ENCODE data around the gene MBTPS1.

Gene MBTPS1

GRCh38 chr16:84039696-84040095, 77.0 kb downstream of the MBTPS1 start:
- TF ChIP-seq POU2F2 (IDR thresholded peaks at IDR 0.05; ENCODE audit: low read depth, low read length) (no peak), PAX5 (IDR thresholded peaks at IDR 0.05; ENCODE audit: insufficient read depth, low read length, severe bottlenecking) (no peak)
- no peak for FAIRE-seq
- DNase-seq (ENCODE audit: insufficient read length, low spot score) = no peak

- FAIRE-seq (no peak), DNase-seq (ENCODE audit: insufficient read length, low spot score) (no peak)
- no peak for TF ChIP-seq POLR2A (IDR thresholded peaks at IDR 0.05; ENCODE audit: low read depth, low read length)
- TF ChIP-seq TAF1 (IDR thresholded peaks at IDR 0.05; ENCODE audit: low read depth, low read length) = no peak
- no peak for TF ChIP-seq POLR2AphosphoS5 (IDR thresholded peaks at IDR 0.05; ENCODE audit: low read depth, low read length)
- no peak for TF ChIP-seq SPI1 (IDR thresholded peaks at IDR 0.05; ENCODE audit: low read depth, low read length)
- no peak for TF ChIP-seq PAX5 (IDR thresholded peaks at IDR 0.05; ENCODE audit: insufficient read depth, low read length, severe bottlenecking)
- no peak for TF ChIP-seq POU2F2 (IDR thresholded peaks at IDR 0.05; ENCODE audit: low read depth, low read length)
These were observed 78.3 kb downstream of the MBTPS1 start for GRCh38 chr16:84038469-84038868.

GRCh38 chr16:84036982-84037425, 79.7 kb downstream of the MBTPS1 start:
- FAIRE-seq (no peak), DNase-seq (ENCODE audit: insufficient read length, low spot score) (no peak)
- TF ChIP-seq POLR2A (IDR thresholded peaks at IDR 0.05; ENCODE audit: low read depth, low read length) (no peak), TAF1 (IDR thresholded peaks at IDR 0.05; ENCODE audit: low read depth, low read length) (no peak), POLR2AphosphoS5 (IDR thresholded peaks at IDR 0.05; ENCODE audit: low read depth, low read length) (no peak), SPI1 (IDR thresholded peaks at IDR 0.05; ENCODE audit: low read depth, low read length) (no peak), POU2F2 (IDR thresholded peaks at IDR 0.05; ENCODE audit: low read depth, low read length) (no peak), PAX5 (IDR thresholded peaks at IDR 0.05; ENCODE audit: insufficient read depth, low read length, severe bottlenecking) (no peak)

DNA sequence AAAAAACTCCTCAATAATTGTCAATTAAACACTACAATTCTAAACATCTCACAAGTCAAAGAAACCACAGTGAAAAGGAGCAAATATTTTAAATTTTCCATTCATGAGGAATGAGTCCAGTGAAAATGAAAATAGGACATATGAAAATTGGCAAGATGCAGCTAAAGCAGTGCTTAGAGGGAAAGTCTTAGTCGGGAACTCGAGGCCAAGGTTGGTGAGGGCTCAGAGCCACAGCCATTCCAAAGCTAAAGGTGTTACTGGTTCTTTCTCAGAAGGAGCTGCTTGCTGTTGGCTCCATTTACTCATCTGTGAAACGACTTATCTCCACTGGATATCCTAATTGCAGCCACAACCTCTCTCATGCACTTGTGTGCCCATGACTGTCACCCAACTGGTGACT, 80.6 kb downstream of the MBTPS1 start:
- FAIRE-seq = no peak
- TF ChIP-seq SPI1 (IDR thresholded peaks at IDR 0.05; ENCODE audit: low read depth, low read length) (no peak), POLR2AphosphoS5 (IDR thresholded peaks at IDR 0.05; ENCODE audit: low read depth, low read length) (no peak), PAX5 (IDR thresholded peaks at IDR 0.05; ENCODE audit: insufficient read depth, low read length, severe bottlenecking) (no peak), POU2F2 (IDR thresholded peaks at IDR 0.05; ENCODE audit: low read depth, low read length) (no peak), POLR2A (IDR thresholded peaks at IDR 0.05; ENCODE audit: low read depth, low read length) (no peak), TAF1 (IDR thresholded peaks at IDR 0.05; ENCODE audit: low read depth, low read length) (no peak)
- DNase-seq (ENCODE audit: insufficient read length, low spot score) = no peak

GRCh38 chr16:84034516-84034915, 82.2 kb downstream of the MBTPS1 start:
- no peak for DNase-seq (ENCODE audit: insufficient read length, low spot score)
- no peak for FAIRE-seq
- TF ChIP-seq POU2F2 (IDR thresholded peaks at IDR 0.05; ENCODE audit: low read depth, low read length) (no peak), POLR2A (IDR thresholded peaks at IDR 0.05; ENCODE audit: low read depth, low read length) (no peak)

- FAIRE-seq (no peak), DNase-seq (ENCODE audit: insufficient read length, low spot score) (no peak)
- TF ChIP-seq TAF1 (IDR thresholded peaks at IDR 0.05; ENCODE audit: low read depth, low read length) = no peak
These were observed 83.2 kb downstream of the MBTPS1 start for GRCh38 chr16:84033251-84034195.

- TF ChIP-seq POU2F2 (IDR thresholded peaks at IDR 0.05; ENCODE audit: low read depth, low read length) = no peak
- no peak for TF ChIP-seq POLR2A (IDR thresholded peaks at IDR 0.05; ENCODE audit: low read depth, low read length)
- no peak for TF ChIP-seq PAX5 (IDR thresholded peaks at IDR 0.05; ENCODE audit: insufficient read depth, low read length, severe bottlenecking)
- no peak for TF ChIP-seq POLR2AphosphoS5 (IDR thresholded peaks at IDR 0.05; ENCODE audit: low read depth, low read length)
- no peak for TF ChIP-seq TAF1 (IDR thresholded peaks at IDR 0.05; ENCODE audit: low read depth, low read length)
- DNase-seq (ENCODE audit: insufficient read length, low spot score) = no peak
- FAIRE-seq = no peak
These were observed 84.1 kb downstream of the MBTPS1 start for GRCh38 chr16:84032458-84033178.

DNA sequence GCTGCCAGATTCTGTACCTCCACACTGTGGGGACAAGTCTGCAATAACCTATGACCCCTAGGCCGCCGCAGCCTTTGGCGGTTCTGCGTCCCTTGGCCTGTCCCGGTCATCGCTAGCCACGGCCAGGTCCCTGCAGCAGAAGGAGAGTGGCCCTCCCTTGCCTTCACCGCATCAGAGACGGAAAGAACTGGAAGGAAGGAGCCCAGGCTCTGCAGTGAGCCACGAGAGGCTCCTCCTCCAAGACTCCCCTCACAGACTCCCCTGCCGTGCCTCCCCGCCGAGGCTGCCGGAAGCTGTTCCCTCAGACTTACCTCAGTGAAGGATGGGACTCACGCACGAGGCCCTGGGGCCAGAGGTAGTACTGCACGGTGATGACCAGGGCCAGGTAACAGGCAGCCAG, 85.2 kb downstream of the MBTPS1 start:
- TF ChIP-seq POLR2A (IDR thresholded peaks at IDR 0.05; ENCODE audit: low read depth, low read length) (no peak), POLR2AphosphoS5 (IDR thresholded peaks at IDR 0.05; ENCODE audit: low read depth, low read length) (no peak), PAX5 (IDR thresholded peaks at IDR 0.05; ENCODE audit: insufficient read depth, low read length, severe bottlenecking) (no peak), SPI1 (IDR thresholded peaks at IDR 0.05; ENCODE audit: low read depth, low read length) (no peak), TAF1 (IDR thresholded peaks at IDR 0.05; ENCODE audit: low read depth, low read length) (no peak), POU2F2 (IDR thresholded peaks at IDR 0.05; ENCODE audit: low read depth, low read length) (no peak)
- DNase-seq (ENCODE audit: insufficient read length, low spot score) = no peak
- no peak for FAIRE-seq

DNA sequence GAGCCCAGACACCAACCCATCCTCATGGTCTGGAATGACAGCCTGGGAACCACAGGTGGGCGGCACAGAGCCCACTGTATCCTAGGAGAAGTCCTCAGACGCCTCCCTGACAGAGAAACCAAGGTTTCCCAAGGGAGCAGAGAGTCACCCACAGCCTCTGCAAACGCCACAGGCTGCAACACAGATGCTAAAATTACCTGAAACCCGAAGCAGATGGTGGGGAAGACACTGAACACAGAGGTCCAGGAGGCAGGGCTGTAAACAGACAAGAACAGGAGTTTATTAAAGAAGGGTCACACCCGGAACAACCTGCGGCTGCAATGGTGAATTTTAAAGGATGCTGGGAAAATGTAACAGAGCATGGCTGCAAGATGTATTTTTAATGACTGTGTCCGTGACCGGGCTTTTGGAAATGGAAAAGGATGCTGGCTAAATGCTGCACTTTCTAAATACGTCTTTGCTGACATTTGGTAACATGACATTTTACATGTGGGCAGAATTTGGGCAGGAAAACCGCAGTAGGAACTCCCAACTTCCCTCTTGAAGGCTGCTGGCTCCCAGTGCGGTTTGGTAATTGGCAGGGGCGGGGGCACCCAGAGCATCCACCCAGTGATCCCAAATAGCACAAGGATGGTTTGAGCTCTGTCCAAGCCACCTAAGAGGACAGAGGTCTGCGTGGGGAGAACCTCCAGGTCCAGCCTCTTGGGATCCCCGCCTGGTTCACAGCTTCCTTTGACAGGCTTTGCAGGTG, 87.3 kb downstream of the MBTPS1 start:
- DNase-seq (ENCODE audit: insufficient read length, low spot score) (no peak), FAIRE-seq (no peak)
- no peak for TF ChIP-seq SPI1 (IDR thresholded peaks at IDR 0.05; ENCODE audit: low read depth, low read length)
- no peak for TF ChIP-seq POLR2A (IDR thresholded peaks at IDR 0.05; ENCODE audit: low read depth, low read length)
- TF ChIP-seq PAX5 (IDR thresholded peaks at IDR 0.05; ENCODE audit: insufficient read depth, low read length, severe bottlenecking) = no peak
- no peak for TF ChIP-seq POLR2AphosphoS5 (IDR thresholded peaks at IDR 0.05; ENCODE audit: low read depth, low read length)
- TF ChIP-seq POU2F2 (IDR thresholded peaks at IDR 0.05; ENCODE audit: low read depth, low read length) = no peak
- no peak for TF ChIP-seq TAF1 (IDR thresholded peaks at IDR 0.05; ENCODE audit: low read depth, low read length)

All from GM12891 (cell line).